ENCODE measurements around the gene CNOT4. TPM values are rescaled to one million over a fixed set of nuclear protein-coding genes. Genes with fewer than 3 reads are reported as not detected.

Gene CNOT4
- total and polyA plus RNA-seq, 10 of the 15 experiments (the other 5 are each of a cell fraction or from before 2014, with no cell fraction given) = 9.4 to 29.6 (median 16.6) TPM

- ChIA-PET SMC1A (ENCODE audit: uncharacterized antibody, unreplicated experiment) (interaction anchor here (0.8 to 1.5 kb wide), 5 partner anchors 10 to 94 kb away, joined by 3 to 4 read pairs (median 3); no protein-coding TSS in a partner anchor), RAD21 (ENCODE audit: unreplicated experiment) (interaction anchor here (0.8 kb wide), 1 partner anchor 10 kb away, joined by 4 read pairs; no protein-coding TSS in a partner anchor), CTCF (interaction anchor here (0.7 to 1.4 kb wide), 4 partner anchors 135 to 304 kb away, joined by 3 to 4 read pairs (median 4); no protein-coding TSS in a partner anchor), POLR2A (interaction anchor here (0.9 kb wide), 1 partner anchor 153 kb away, joined by 3 read pairs; the partner anchor contains the start of gene STMP1)
- Histone ChIP-seq H3K9me3 (replicated peaks; ENCODE audit: control insufficient read depth, insufficient read depth, low read length) (peaks cover 2% of the 10 kb centered on the region; the same call in 2 of the 3 replicates), H3K27me3 (replicated peaks in 1 of 2; ENCODE audit: control insufficient read depth in 2 of 2, insufficient read depth in 2 of 2, low read length in 1 of 2) (no peaks in the 10 kb centered on the region), H4K20me1 (ENCODE audit: control insufficient read depth, insufficient read depth) (no peaks in the 10 kb centered on the region), H3K4me1 (ENCODE audit: control insufficient read depth, insufficient read depth, low read length) (no peaks in the 10 kb centered on the region), H3K4me3 (peak overlapping the region; percentile 94), H3K27ac (ENCODE audit: control insufficient read depth, insufficient read depth) (peak overlapping the region; percentile 97), H3K9ac (ENCODE audit: control insufficient read depth, insufficient read depth, low read length) (peak overlapping the region; percentile 98), H3K4me2 (ENCODE audit: control insufficient read depth, insufficient read depth) (peak overlapping the region; percentile 88), H2AFZ (ENCODE audit: control insufficient read depth, low read depth, low read length) (peak overlapping the region; percentile 19; the same call in 1 of the 2 replicates), H3K36me3 (ENCODE audit: control insufficient read depth in 2 of 2, insufficient read depth in 2 of 2, low read length in 1 of 2) (peaks cover 0 to 5% of the 10 kb centered on the region in 2 experiments; a peak in 1 of 4 replicates), H3K79me2 (ENCODE audit: control insufficient read depth, insufficient read depth, low read length) (peaks cover 53% of the 10 kb centered on the region)
- no TSS peak for BruUV-seq (replicated peaks)
- FAIRE-seq (peak; percentile 81), ATAC-seq (peak; percentile 62), DNase-seq (ENCODE audit: low read depth, low spot score) (peak; percentile 13)
- intact Hi-C loops (cut with micrococcal nuclease; ENCODE audit: unreplicated experiment) = loop anchor here (5.0 to 10.0 kb wide), 3 partner anchors 97 to 512 kb away; partner anchors contain the start of gene MTPN
- WGBS (ENCODE audit: insufficient coverage, insufficient replicate concordance, low lambda C conversion rate, missing lambda C conversion rate) = 1% methylated on average over 17 of the region's 17 CpGs
- TF ChIP-seq TAF1 (IDR thresholded peaks at IDR 0.05; ENCODE audit: borderline replicate concordance, low read depth, low read length) = peak; percentile 42; the same call in 1 of the 2 replicates
- 0 out of 2 replicates have a peak, but pooled peaks have one; percentile 11 for TF ChIP-seq RAD21 (IDR thresholded peaks at IDR 0.05; ENCODE audit: insufficient read depth, low read depth, low read length)
- 0 out of 2 replicates have a peak, but pooled peaks have one; percentile 4 for TF ChIP-seq IKZF1 (conservative IDR thresholded peaks at IDR 0.05)
- 0 out of 2 replicates have a peak, but pooled peaks have one; percentile 40 for TF ChIP-seq HDGF (IDR thresholded peaks at IDR 0.05)
- TF ChIP-seq TCF12 (IDR thresholded peaks at IDR 0.05; ENCODE audit: low read depth, low read length) = 0 out of 2 replicates have a peak, but pooled peaks have one; percentile 8
- TF ChIP-seq SUPT20H (IDR thresholded peaks at IDR 0.05; ENCODE audit: borderline replicate concordance, control insufficient read depth, low read depth, low read length) = no peak
- peak; percentile 19; the same call in 1 of the 2 replicates for TF ChIP-seq NFIC (IDR thresholded peaks at IDR 0.05; ENCODE audit: low read depth, low read length)
- no peak for TF ChIP-seq POLR2AphosphoS5 (IDR thresholded peaks at IDR 0.05; ENCODE audit: low read length)
- TF ChIP-seq ZNF384 (IDR thresholded peaks at IDR 0.05; ENCODE audit: borderline replicate concordance, low read depth, low read length) = peak; percentile 26; the same call in 1 of the 2 replicates
- 0 out of 2 replicates have a peak, but pooled peaks have one; percentile 17 for TF ChIP-seq NKRF (conservative IDR thresholded peaks at IDR 0.05)
- in situ Hi-C loops (cut with MboI) = no loop called here
These were observed 866 bp downstream of the CNOT4 start for GRCh38 chr7:135508883-135509588.

All from GM12878 (cell line).